ENCODE results near the gene DLG2.

- TF ChIP-seq CTCF (IDR thresholded peaks at IDR 0.05; ENCODE audit: low read length) (no peak), EZH2 (IDR thresholded peaks at IDR 0.05; ENCODE audit: borderline replicate concordance, low read length) (no peak)
These were observed 807.6 kb downstream of the DLG2 start for GRCh38 chr11:84819537-84819936.

Data from OCI-LY1 (cell line).